IMR-90 (cell line): ENCODE data around the gene SIGLEC6. TPM values are rescaled to one million over a fixed set of nuclear protein-coding genes. Genes with fewer than 3 reads are reported as not detected.

ENCODE experiments used
- ATAC-seq: fragments of 200-7000 bp; cut with Tn5 transposase; 2 replicates; pipeline ENCODE4 v1.9.1; 2020; ENCODE audit warnings: low read depth, mild to moderate bottlenecking, moderate library complexity
- BruUV-seq: library from RNA; stranded (reverse); fragments of 400-500 nt; replicated peaks from 2 replicates; lab custom pipeline; 2021; lab: Mats Ljungman, UMichigan
- CTCF ChIA-PET: fragments of 300-600 bp; formaldehyde crosslinking; extraction: SDS; loops from one replicate; lab custom pipeline; 2021; ENCODE audit warnings: antibody characterized with exemption; lab: Yijun Ruan, JAX
- POLR2A ChIA-PET: fragments of 300-600 bp; sonication (Branson Sonifier 250); formaldehyde crosslinking; loops from one replicate; lab custom pipeline; 2022; ENCODE audit warnings: antibody characterized with exemption; ENCODE audit not compliant: unreplicated experiment; lab: Charles Lee
- DNase-seq: peaks from one replicate; pipeline ENCODE4 v3.0.0; 2013
- H2AFZ ChIP-seq: replicated peaks from 2 replicates; pipeline ENCODE3; 2013; ENCODE audit warnings: low read length, mild to moderate bottlenecking; ENCODE audit not compliant: poor library complexity
- H2AK5ac ChIP-seq: 2 replicates; pipeline ENCODE4 v1.6.1; 2013; ENCODE audit warnings: low read depth, low read length, inconsistent platforms
- H2AK9ac ChIP-seq: replicated peaks from 2 replicates; pipeline ENCODE3; 2013; ENCODE audit warnings: mild to moderate bottlenecking, low read depth, low read length, moderate library complexity; ENCODE audit not compliant: poor library complexity
- H2BK120ac ChIP-seq: 2 replicates; pipeline ENCODE4 v1.6.1; 2013; ENCODE audit warnings: low read depth, low read length, inconsistent platforms
- H2BK15ac ChIP-seq: 3 replicates; pipeline ENCODE4 v1.6.1; 2013; ENCODE audit warnings: low read depth, low read length, inconsistent platforms
- H2BK20ac ChIP-seq: 2 replicates; pipeline ENCODE4 v1.6.1; 2013; ENCODE audit warnings: low read depth, mild to moderate bottlenecking, inconsistent platforms, low read length, moderate library complexity
- H2BK5ac ChIP-seq: 2 replicates; pipeline ENCODE4 v1.6.1; 2013; ENCODE audit warnings: mild to moderate bottlenecking, low read depth, low read length, inconsistent platforms; ENCODE audit not compliant: poor library complexity, severe bottlenecking
- H3K14ac ChIP-seq: replicated peaks from 2 replicates; pipeline ENCODE4 v1.6.1; 2013; ENCODE audit warnings: low read depth, low read length, inconsistent platforms
- H3K18ac ChIP-seq: 2 replicates; pipeline ENCODE4 v1.6.1; 2013; ENCODE audit warnings: low read depth, low read length, control low read depth
- H3K23ac ChIP-seq: 2 replicates; pipeline ENCODE4 v1.6.1; 2013; ENCODE audit warnings: low read depth, low read length, inconsistent platforms
- H3K27ac ChIP-seq: 2 replicates; pipeline ENCODE4 v1.5.1; 2013; ENCODE audit warnings: mild to moderate bottlenecking, control low read depth, low read length; ENCODE audit not compliant: insufficient read depth
- H3K27me3 ChIP-seq: 2 replicates; pipeline ENCODE4 v1.6.1; 2013; ENCODE audit warnings: low read length; ENCODE audit not compliant: control insufficient read depth, insufficient read depth
- H3K36me3 ChIP-seq: 2 replicates; pipeline ENCODE4 v1.6.1; 2013; ENCODE audit warnings: low read length, mixed read lengths; ENCODE audit not compliant: control insufficient read depth, insufficient read depth
- H3K4ac ChIP-seq: 2 replicates; pipeline ENCODE4 v1.6.1; 2013; ENCODE audit warnings: low read depth, low read length, inconsistent platforms
- H3K4me1 ChIP-seq: 2 replicates; pipeline ENCODE4 v1.6.1; 2013; ENCODE audit warnings: low read length, mixed read lengths; ENCODE audit not compliant: control insufficient read depth, insufficient read depth
- H3K4me2 ChIP-seq: 2 replicates; pipeline ENCODE4 v1.6.1; 2013; ENCODE audit warnings: low read depth, mild to moderate bottlenecking, control low read depth, low read length, moderate library complexity
- H3K4me3 ChIP-seq: 2 replicates; pipeline ENCODE4 v1.5.1; 2013; ENCODE audit warnings: low read depth, mild to moderate bottlenecking, control low read depth, low read length, moderate library complexity; ENCODE audit not compliant: insufficient read depth
- H3K56ac ChIP-seq: 2 replicates; pipeline ENCODE4 v1.6.1; 2013; ENCODE audit warnings: low read length, inconsistent platforms; ENCODE audit not compliant: insufficient read depth; ENCODE audit errors: extremely low read depth
- H3K79me1 ChIP-seq, 2 experiments: 2 replicates each; pipeline ENCODE4 v1.6.1; 2013; ENCODE audit warnings: low read length in 2 of 2, inconsistent platforms in 1 of 2, low read depth in 1 of 2
- H3K9ac ChIP-seq: 2 replicates; pipeline ENCODE4 v1.6.1; 2013; ENCODE audit warnings: low read depth, low read length, control low read depth
- H3K9me1 ChIP-seq: 2 replicates; pipeline ENCODE4 v1.6.1; 2013; ENCODE audit warnings: low read length, inconsistent platforms; ENCODE audit not compliant: insufficient read depth
- H3K9me3 ChIP-seq: 2 replicates; pipeline ENCODE4 v1.6.1; 2013; ENCODE audit warnings: low read length; ENCODE audit not compliant: control insufficient read depth, insufficient read depth
- H4K20me1 ChIP-seq: 2 replicates; pipeline ENCODE4 v1.6.1; 2013; ENCODE audit warnings: low read length, inconsistent platforms; ENCODE audit not compliant: insufficient read depth
- H4K5ac ChIP-seq: 2 replicates; pipeline ENCODE4 v1.6.1; 2013; ENCODE audit warnings: mild to moderate bottlenecking, low read depth, low read length, control low read depth
- H4K8ac ChIP-seq, 2 experiments: 2 replicates each; pipeline ENCODE4 v1.6.1; 2013; ENCODE audit warnings: low read depth in 2 of 2, low read length in 2 of 2, control low read depth in 1 of 2, inconsistent platforms in 1 of 2
- H4K91ac ChIP-seq: 2 replicates; pipeline ENCODE4 v1.6.1; 2013; ENCODE audit warnings: low read depth, low read length, inconsistent platforms; ENCODE audit not compliant: insufficient read depth
- BHLHE40 ChIP-seq: fragments of 150-350 bp; IDR thresholded peaks from 2 replicates; pipeline ENCODE4 v1.6.1; 2016; ENCODE audit warnings: mild to moderate bottlenecking, low read depth, low read length
- CHD1 ChIP-seq: IDR thresholded peaks from 2 replicates; pipeline ENCODE4 v1.6.1; 2012; ENCODE audit warnings: low read depth, low read length, improper control_type of control experiment
- CTCF ChIP-seq: conservative IDR thresholded peaks from 2 replicates; pipeline ENCODE4 v1.5.1; 2012; ENCODE audit warnings: mild to moderate bottlenecking, low read depth, low read length, improper control_type of control experiment
- FOS ChIP-seq: fragments of 150-350 bp; IDR thresholded peaks from 2 replicates; pipeline ENCODE4 v1.6.1; 2016; ENCODE audit warnings: low read depth, low read length
- MAFK ChIP-seq: IDR thresholded peaks from 2 replicates; pipeline ENCODE4 v1.6.1; 2012; ENCODE audit warnings: low read depth, low read length, improper control_type of control experiment
- MAZ ChIP-seq: IDR thresholded peaks from 2 replicates; pipeline ENCODE4 v1.6.1; 2012; ENCODE audit warnings: low read depth, mild to moderate bottlenecking, low read length, improper control_type of control experiment, moderate library complexity, borderline replicate concordance
- MXI1 ChIP-seq: IDR thresholded peaks from 2 replicates; pipeline ENCODE4 v1.6.1; 2012; ENCODE audit warnings: low read depth, mild to moderate bottlenecking, low read length, moderate library complexity, borderline replicate concordance
- NFE2L2 ChIP-seq: fragments of 150-350 bp; IDR thresholded peaks from 2 replicates; pipeline ENCODE4 v1.6.1; 2016; ENCODE audit warnings: low read depth, mild to moderate bottlenecking, low read length
- POLR2A ChIP-seq: IDR thresholded peaks from 2 replicates; pipeline ENCODE4 v1.6.1; 2012; ENCODE audit warnings: mild to moderate bottlenecking, low read depth, low read length
- RAD21 ChIP-seq: IDR thresholded peaks from 2 replicates; pipeline ENCODE4 v1.6.1; 2012; ENCODE audit warnings: low read length, improper control_type of control experiment
- SMC3 ChIP-seq: fragments of 150-350 bp; IDR thresholded peaks from 2 replicates; pipeline ENCODE4 v1.6.1; 2016; ENCODE audit warnings: low read depth, mild to moderate bottlenecking, antibody characterized with exemption, low read length, moderate library complexity
- USF2 ChIP-seq: fragments of 150-350 bp; IDR thresholded peaks from 2 replicates; pipeline ENCODE4 v1.6.1; 2017; ENCODE audit warnings: mild to moderate bottlenecking, antibody characterized with exemption, low read length, low read depth
- WGBS, 2 experiments: methylation state at CpG; one replicate each; pipeline versions ENCODE4 v1.1.5 to v1.1.7; 2013; ENCODE audit warnings: missing lambda C conversion rate in 2 of 2; ENCODE audit not compliant: insufficient read length in 1 of 2; ENCODE audit errors: extremely low coverage in 2 of 2; 5-methylcytosine and 5-hydroxymethylcytosine counted together
- dilution Hi-C: fragments of 300-500 bp; cut with HindIII; formaldehyde crosslinking; loops from one replicate; pipeline ENCODE4 v1.14.3; 2018; ENCODE audit warnings: low sequenced_read_pairs; ENCODE audit not compliant: unreplicated experiment
- in situ Hi-C: fragments of 300-500 bp; cut with MboI; formaldehyde crosslinking; loops from 3 replicates; pipeline ENCODE4 v1.14.3; 2019; ENCODE audit warnings: low sequenced_read_pairs, inconsistent platforms, mixed read lengths
- intact Hi-C: fragments of 100-400 bp; cut with micrococcal nuclease; formaldehyde crosslinking; loops from 2 replicates; pipeline ENCODE4 v1.10.0; 2022
- polyA plus RNA-seq, 3 experiments: library from polyadenylated mRNA; depleted of rRNA; stranded (reverse); fragments of >200 nt; gene quantifications; 2 replicates each; pipeline ENCODE4 v1.2.3, GENCODE V29; 2012; ENCODE audit warnings: low replicate concordance in 1 of 3
- total RNA-seq: library from RNA; depleted of rRNA; stranded (reverse); fragments of >200 nt; gene quantifications from 2 replicates; pipeline ENCODE4 v1.2.3, GENCODE V29; 2012

SIGLEC6 gene
- total and polyA plus RNA-seq, 2 of the 4 experiments (the other 2 are of a cell fraction): not detected

GRCh38 chr19:51469162-51469561 is 62.3 kb downstream of the SIGLEC6 start:
- no peaks in the 10 kb centered on the region for H3K79me1 ChIP-seq
- H3K4me1 ChIP-seq: no peaks in the 10 kb centered on the region
- dilution Hi-C loops: no loop called here
- no peak for DNase-seq
- WGBS, 2 experiments: 0% methylated on average over 1 of the region's 4 CpGs; no CpG with 5 or more reads in 1 of the 2 experiments
- ChIA-PET CTCF (no interaction called here), POLR2A (no interaction called here)
- H2AK5ac ChIP-seq: no peak overlapping the region
- H3K56ac ChIP-seq: no peak overlapping the region
- H3K23ac ChIP-seq: no peak overlapping the region
- no peak overlapping the region for H4K91ac ChIP-seq
- H3K9me1 ChIP-seq: no peaks in the 10 kb centered on the region
- H3K27me3 ChIP-seq: no peaks in the 10 kb centered on the region
- intact Hi-C loops: no loop called here
- no peak overlapping the region for H2BK15ac ChIP-seq
- no peak for ATAC-seq
- no peak for TF ChIP-seq NFE2L2
- TF ChIP-seq CHD1: no peak
- no peak for TF ChIP-seq POLR2A
- TF ChIP-seq CTCF: no peak
- no peak for TF ChIP-seq BHLHE40
- no peak for TF ChIP-seq SMC3
- no peak for TF ChIP-seq MXI1
- no peak for TF ChIP-seq FOS
- TF ChIP-seq MAZ: no peak
- TF ChIP-seq USF2: no peak
- no peak for TF ChIP-seq RAD21
- no peak for TF ChIP-seq MAFK
- in situ Hi-C loops: no loop called here
- no peaks in the 10 kb centered on the region for H3K9me3 ChIP-seq
- no peak overlapping the region for H2AK9ac ChIP-seq
- no peak overlapping the region for H3K27ac ChIP-seq
- BruUV-seq: no TSS peak
- no peak overlapping the region for H4K8ac ChIP-seq
- no peak overlapping the region for H2BK20ac ChIP-seq
- no peaks in the 10 kb centered on the region for H4K20me1 ChIP-seq
- no peak overlapping the region for H3K9ac ChIP-seq
- H4K5ac ChIP-seq: no peak overlapping the region
- H3K14ac ChIP-seq: no peak overlapping the region
- no peak overlapping the region for H3K4me3 ChIP-seq
- no peaks in the 10 kb centered on the region for H3K36me3 ChIP-seq
- H3K4me2 ChIP-seq: no peak overlapping the region
- H2AFZ ChIP-seq: no peak overlapping the region
- no peak overlapping the region for H3K18ac ChIP-seq
- H3K4ac ChIP-seq: no peak overlapping the region
- H2BK5ac ChIP-seq: no peak overlapping the region
- no peak overlapping the region for H2BK120ac ChIP-seq
